Caco-2 (cell line): ENCODE results near the gene LSM4. TPM values are rescaled to one million over a fixed set of nuclear protein-coding genes. Genes with fewer than 3 reads are reported as not detected.

Source experiments
- BruUV-seq: library from RNA; stranded (reverse); fragments of 400-500 nt; replicated peaks from 2 replicates; lab custom pipeline; 2021; lab: Mats Ljungman, UMichigan
- CTCF ChIA-PET: fragments of 300-600 bp; sonication (Branson Sonifier 250); formaldehyde crosslinking; loops from one replicate; lab custom pipeline; 2022; ENCODE audit warnings: antibody characterized with exemption; lab: Charles Lee
- POLR2A ChIA-PET: fragments of 300-600 bp; sonication (Branson Sonifier 250); formaldehyde crosslinking; loops from one replicate; lab custom pipeline; 2022; ENCODE audit warnings: antibody characterized with exemption; lab: Charles Lee
- DNase-seq, 2 experiments: peaks; one replicate each; pipeline versions ENCODE4 v3.0.0 to v3.0.0-alpha.2; 2020 to 2022
- H3K27me3 ChIP-seq: replicated peaks from 2 replicates; pipeline ENCODE4 v1.6.0; 2011; ENCODE audit warnings: low read length; ENCODE audit not compliant: control insufficient read depth, insufficient read depth
- H3K36me3 ChIP-seq: 2 replicates; pipeline ENCODE4 v1.5.1; 2011; ENCODE audit warnings: low read length; ENCODE audit not compliant: control insufficient read depth, insufficient read depth
- H3K4me1 ChIP-seq: fragments of 250-450 bp; sonication (Bioruptor Pico); 2 replicates; pipeline ENCODE4 v1.5.1; 2020; ENCODE audit warnings: mild to moderate bottlenecking
- H3K4me3 ChIP-seq: 2 replicates; pipeline ENCODE4 v1.5.1; 2011; ENCODE audit warnings: low read depth, mild to moderate bottlenecking, control low read depth, low read length
- H3K9me3 ChIP-seq: fragments of 250-450 bp; sonication (Bioruptor Pico); 2 replicates; pipeline ENCODE4 v1.5.1; 2020; ENCODE audit warnings: mild to moderate bottlenecking, moderate library complexity
- H3K27ac Mint-ChIP-seq: one replicate; pipeline ENCODE4 v1.8.0; 2022; ENCODE audit warnings: mixed read lengths; ENCODE audit not compliant: unreplicated experiment
- H3K27me3 Mint-ChIP-seq: one replicate; pipeline ENCODE4 v1.8.0; 2022; ENCODE audit warnings: mixed read lengths; ENCODE audit not compliant: insufficient read depth, unreplicated experiment
- H3K36me3 Mint-ChIP-seq: one replicate; pipeline ENCODE4 v1.8.0; 2022; ENCODE audit warnings: mild to moderate bottlenecking, mixed read lengths; ENCODE audit not compliant: insufficient read depth, unreplicated experiment
- H3K4me1 Mint-ChIP-seq: one replicate; pipeline ENCODE4 v1.8.0; 2022; ENCODE audit warnings: low read depth, mixed read lengths; ENCODE audit not compliant: unreplicated experiment
- H3K4me3 Mint-ChIP-seq: one replicate; pipeline ENCODE4 v1.8.0; 2022; ENCODE audit warnings: mild to moderate bottlenecking, moderate library complexity, mixed read lengths; ENCODE audit not compliant: unreplicated experiment
- H3K9me3 Mint-ChIP-seq: one replicate; pipeline ENCODE4 v1.8.0; 2022; ENCODE audit warnings: mixed read lengths; ENCODE audit not compliant: unreplicated experiment
- intact Hi-C: fragments of 100-400 bp; cut with micrococcal nuclease; formaldehyde crosslinking; loops from one replicate; pipeline ENCODE4 v1.10.0; 2022; ENCODE audit not compliant: unreplicated experiment
- total RNA-seq: library from RNA; stranded (reverse); gene quantifications from 2 replicates; pipeline ENCODE4 v1.2.3, GENCODE V29; 2022
- TF ChIP-seq, protein P1 (sequence below), 2 experiments: fragments of 200-600 bp in 1 of 2; IDR thresholded peaks; 1 replicate in 1 of 2; 2 replicates in 1 of 2; pipeline versions ENCODE4 v1.5.1 to v1.8.0; 2011 to 2022; ENCODE audit warnings: antibody characterized with exemption in 1 of 2, control low read depth in 1 of 2, inconsistent platforms in 1 of 2, low read depth in 1 of 2, low read length in 1 of 2, mild to moderate bottlenecking in 1 of 2, moderate library complexity in 1 of 2; ENCODE audit not compliant: insufficient read depth in 1 of 2, severe bottlenecking in 1 of 2, unreplicated experiment in 1 of 2

Gene LSM4
- total RNA-seq, 1 experiment from 2014 or later, result 184 TPM

- H3K4me3 ChIP-seq, result no peak overlapping the region
- ChIA-PET POLR2A (no interaction called here), CTCF (no interaction called here)
- H3K9me3 ChIP-seq, result no peaks in the 10 kb centered on the region
- H3K27me3 ChIP-seq, result no peaks in the 10 kb centered on the region
- peaks cover 24% of the 10 kb centered on the region for H3K4me1 ChIP-seq
- no peak for DNase-seq
- BruUV-seq, result no TSS peak
- no peaks in the 10 kb centered on the region for H3K27me3 Mint-ChIP-seq
- no peaks in the 10 kb centered on the region for H3K4me1 Mint-ChIP-seq
- intact Hi-C loops, result no loop called here
- H3K36me3 ChIP-seq, result no peaks in the 10 kb centered on the region
- no peak overlapping the region for H3K4me3 Mint-ChIP-seq
- TF ChIP-seq, protein P1, sequence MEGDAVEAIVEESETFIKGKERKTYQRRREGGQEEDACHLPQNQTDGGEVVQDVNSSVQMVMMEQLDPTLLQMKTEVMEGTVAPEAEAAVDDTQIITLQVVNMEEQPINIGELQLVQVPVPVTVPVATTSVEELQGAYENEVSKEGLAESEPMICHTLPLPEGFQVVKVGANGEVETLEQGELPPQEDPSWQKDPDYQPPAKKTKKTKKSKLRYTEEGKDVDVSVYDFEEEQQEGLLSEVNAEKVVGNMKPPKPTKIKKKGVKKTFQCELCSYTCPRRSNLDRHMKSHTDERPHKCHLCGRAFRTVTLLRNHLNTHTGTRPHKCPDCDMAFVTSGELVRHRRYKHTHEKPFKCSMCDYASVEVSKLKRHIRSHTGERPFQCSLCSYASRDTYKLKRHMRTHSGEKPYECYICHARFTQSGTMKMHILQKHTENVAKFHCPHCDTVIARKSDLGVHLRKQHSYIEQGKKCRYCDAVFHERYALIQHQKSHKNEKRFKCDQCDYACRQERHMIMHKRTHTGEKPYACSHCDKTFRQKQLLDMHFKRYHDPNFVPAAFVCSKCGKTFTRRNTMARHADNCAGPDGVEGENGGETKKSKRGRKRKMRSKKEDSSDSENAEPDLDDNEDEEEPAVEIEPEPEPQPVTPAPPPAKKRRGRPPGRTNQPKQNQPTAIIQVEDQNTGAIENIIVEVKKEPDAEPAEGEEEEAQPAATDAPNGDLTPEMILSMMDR (IDR thresholded peaks at IDR 0.05; ENCODE audit: insufficient read depth in 1 of 2, low read depth in 1 of 2, low read length in 1 of 2, severe bottlenecking in 1 of 2, unreplicated experiment in 1 of 2), result no peak
- no peak overlapping the region for H3K27ac Mint-ChIP-seq
- H3K9me3 Mint-ChIP-seq, result no peaks in the 10 kb centered on the region
- H3K36me3 Mint-ChIP-seq, result peaks cover 7% of the 10 kb centered on the region
Observed at GRCh38 chr19:18297308-18297707, 25.6 kb downstream of the LSM4 start.

DNA sequence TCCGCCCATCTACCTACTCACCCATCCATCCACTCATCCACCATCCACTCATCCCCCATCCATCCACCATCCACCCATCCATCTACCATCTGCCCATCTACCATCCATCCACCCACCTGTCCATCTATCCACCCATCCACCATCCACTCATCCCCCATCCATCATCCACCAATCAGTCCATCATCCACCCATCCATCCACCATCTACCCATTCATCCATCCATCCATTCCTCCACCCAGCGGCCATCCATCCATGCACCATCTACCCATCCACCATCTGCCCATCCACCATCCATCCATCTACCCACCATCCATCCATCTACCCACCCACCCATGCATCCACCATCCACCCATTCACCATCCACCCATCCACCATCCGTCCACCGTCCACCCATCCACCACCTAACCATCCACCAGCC lies 27.8 kb downstream of the LSM4 start:
- TF ChIP-seq, protein P1 (IDR thresholded peaks at IDR 0.05; ENCODE audit: insufficient read depth in 1 of 2, low read depth in 1 of 2, low read length in 1 of 2, severe bottlenecking in 1 of 2, unreplicated experiment in 1 of 2), result no peak

GRCh38 chr19:18294467-18294864 lies 28.4 kb downstream of the LSM4 start:
- Histone ChIP-seq H3K36me3 (no peaks in the 10 kb centered on the region), H3K4me1 (peaks cover 18% of the 10 kb centered on the region), H3K9me3 (no peaks in the 10 kb centered on the region), H3K27me3 (no peaks in the 10 kb centered on the region), H3K4me3 (no peak overlapping the region)
- ChIA-PET POLR2A (no interaction called here), CTCF (no interaction called here)
- Mint-ChIP-seq H3K27ac (no peak overlapping the region), H3K4me3 (peak overlapping the region; percentile 38), H3K4me1 (peaks cover 7% of the 10 kb centered on the region), H3K36me3 (peaks cover 7% of the 10 kb centered on the region), H3K9me3 (no peaks in the 10 kb centered on the region), H3K27me3 (no peaks in the 10 kb centered on the region)
- intact Hi-C loops, result no loop called here
- no peak for DNase-seq
- TF ChIP-seq, protein P1 (IDR thresholded peaks at IDR 0.05; ENCODE audit: insufficient read depth in 1 of 2, low read depth in 1 of 2, low read length in 1 of 2, severe bottlenecking in 1 of 2, unreplicated experiment in 1 of 2), result no peak
- no TSS peak for BruUV-seq

More for the DNA sequence above, 27.8 kb downstream of the LSM4 start:
- peaks cover 18% of the 10 kb centered on the region for H3K4me1 ChIP-seq
- no peak overlapping the region for H3K4me3 Mint-ChIP-seq
- ChIA-PET CTCF (no interaction called here), POLR2A (no interaction called here)
- H3K27ac Mint-ChIP-seq, result peak overlapping the region; percentile 75
- H3K27me3 Mint-ChIP-seq, result no peaks in the 10 kb centered on the region
- H3K36me3 Mint-ChIP-seq, result peaks cover 7% of the 10 kb centered on the region
- peaks cover 7% of the 10 kb centered on the region for H3K4me1 Mint-ChIP-seq
- no peaks in the 10 kb centered on the region for H3K9me3 Mint-ChIP-seq
- no peak for DNase-seq
- intact Hi-C loops, result no loop called here
- no peaks in the 10 kb centered on the region for H3K27me3 ChIP-seq
- no peak overlapping the region for H3K4me3 ChIP-seq
- BruUV-seq, result no TSS peak
- H3K9me3 ChIP-seq, result no peaks in the 10 kb centered on the region
- no peaks in the 10 kb centered on the region for H3K36me3 ChIP-seq
